Measurements from ENCODE around the gene TMEM244. TPM values are rescaled to one million over a fixed set of nuclear protein-coding genes. Genes with fewer than 3 reads are reported as not detected.

Gene TMEM244
- total and polyA plus RNA-seq, 2 of the 4 experiments (the other 2 are of a cell fraction): 0.21 to 0.36 TPM

DNA sequence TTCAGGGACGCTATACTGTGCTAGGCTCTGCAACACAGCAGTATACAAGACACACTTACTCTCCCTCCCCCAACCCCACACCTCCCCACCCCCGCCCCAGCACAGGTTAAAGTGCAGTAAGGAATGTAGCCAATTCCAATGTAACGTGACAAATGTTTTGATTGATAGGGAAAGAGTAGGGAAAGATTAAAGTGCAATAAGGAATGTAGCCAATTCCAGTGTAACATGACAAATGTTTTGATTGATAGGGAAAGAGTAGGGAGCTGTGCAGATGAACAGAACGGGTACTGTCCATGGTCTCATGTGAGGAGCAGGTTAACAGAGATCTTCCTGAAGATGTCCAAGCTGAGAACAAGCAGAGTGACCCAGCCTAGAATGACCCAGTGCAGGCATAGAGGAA is 69.1 kb downstream of the TMEM244 start:
- Histone ChIP-seq H3K18ac (ENCODE audit: low read depth, low read length) (no peak overlapping the region), H3K56ac (ENCODE audit: extremely low read depth, insufficient read depth, low read length) (no peak overlapping the region), H3K9me1 (ENCODE audit: insufficient read depth, low read length) (no peaks in the 10 kb centered on the region), H3K9me3 (ENCODE audit: control insufficient read depth, insufficient read depth, low read length) (no peaks in the 10 kb centered on the region), H4K5ac (ENCODE audit: low read depth, low read length) (no peak overlapping the region), H2BK15ac (ENCODE audit: low read depth, low read length) (no peak overlapping the region), H2BK120ac (ENCODE audit: low read depth, low read length) (no peak overlapping the region), H2BK5ac (ENCODE audit: low read depth, low read length, poor library complexity, severe bottlenecking) (no peak overlapping the region), H3K14ac (replicated peaks; ENCODE audit: low read depth, low read length) (no peak overlapping the region), H3K4me2 (ENCODE audit: low read depth, low read length) (no peak overlapping the region), H3K4me1 (ENCODE audit: control insufficient read depth, insufficient read depth, low read length) (no peaks in the 10 kb centered on the region), H4K8ac (ENCODE audit: low read depth in 2 of 2, low read length in 2 of 2) (no peak overlapping the region), H4K91ac (ENCODE audit: insufficient read depth, low read depth, low read length) (no peak overlapping the region), H3K27me3 (ENCODE audit: control insufficient read depth, insufficient read depth, low read length) (no peaks in the 10 kb centered on the region), H2AFZ (replicated peaks; ENCODE audit: low read length, poor library complexity) (no peak overlapping the region), H3K23ac (ENCODE audit: low read depth, low read length) (no peak overlapping the region), H3K36me3 (ENCODE audit: control insufficient read depth, insufficient read depth, low read length) (no peaks in the 10 kb centered on the region), H3K4ac (ENCODE audit: low read depth, low read length) (no peak overlapping the region), H2BK20ac (ENCODE audit: low read depth, low read length) (no peak overlapping the region), H2AK5ac (ENCODE audit: low read depth, low read length) (no peak overlapping the region), H2AK9ac (replicated peaks; ENCODE audit: low read depth, low read length, poor library complexity) (no peak overlapping the region), H3K27ac (ENCODE audit: insufficient read depth, low read length) (no peak overlapping the region), H3K79me1 (ENCODE audit: low read depth in 1 of 2, low read length in 2 of 2) (no peaks in the 10 kb centered on the region), H4K20me1 (ENCODE audit: insufficient read depth, low read length) (no peaks in the 10 kb centered on the region), H3K9ac (ENCODE audit: low read depth, low read length) (no peak overlapping the region), H3K4me3 (ENCODE audit: insufficient read depth, low read depth, low read length) (no peak overlapping the region)
- dilution Hi-C loops (cut with HindIII; ENCODE audit: low sequenced_read_pairs, unreplicated experiment): no loop called here
- 14% methylated on average over 1 of the region's 4 CpGs; no CpG with 5 or more reads in 1 of the 2 experiments for WGBS, 2 experiments (ENCODE audit: extremely low coverage in 2 of 2, insufficient read length in 1 of 2)
- ChIA-PET POLR2A (ENCODE audit: unreplicated experiment) (interaction anchor here (0.6 kb wide), 1 partner anchor 12 kb away, joined by 8 read pairs; no protein-coding TSS in a partner anchor), CTCF (no interaction called here)
- no TSS peak for BruUV-seq (replicated peaks)
- in situ Hi-C loops (cut with MboI; ENCODE audit: low sequenced_read_pairs): no loop called here
- TF ChIP-seq FOS (IDR thresholded peaks at IDR 0.05; ENCODE audit: low read depth, low read length) (no peak), CHD1 (IDR thresholded peaks at IDR 0.05; ENCODE audit: low read depth, low read length) (no peak), MAZ (IDR thresholded peaks at IDR 0.05; ENCODE audit: borderline replicate concordance, low read depth, low read length) (no peak), RCOR1 (IDR thresholded peaks at IDR 0.05; ENCODE audit: insufficient replicate concordance, low read length) (no peak), POLR2A (IDR thresholded peaks at IDR 0.05; ENCODE audit: low read depth, low read length) (no peak), CTCF (conservative IDR thresholded peaks at IDR 0.05; ENCODE audit: low read depth, low read length) (no peak), SMC3 (IDR thresholded peaks at IDR 0.05; ENCODE audit: low read depth, low read length) (no peak), MXI1 (IDR thresholded peaks at IDR 0.05; ENCODE audit: borderline replicate concordance, low read depth, low read length) (no peak), RFX5 (IDR thresholded peaks at IDR 0.05; ENCODE audit: low read depth, low read length) (no peak)
- TF ChIP-seq, protein P1, sequence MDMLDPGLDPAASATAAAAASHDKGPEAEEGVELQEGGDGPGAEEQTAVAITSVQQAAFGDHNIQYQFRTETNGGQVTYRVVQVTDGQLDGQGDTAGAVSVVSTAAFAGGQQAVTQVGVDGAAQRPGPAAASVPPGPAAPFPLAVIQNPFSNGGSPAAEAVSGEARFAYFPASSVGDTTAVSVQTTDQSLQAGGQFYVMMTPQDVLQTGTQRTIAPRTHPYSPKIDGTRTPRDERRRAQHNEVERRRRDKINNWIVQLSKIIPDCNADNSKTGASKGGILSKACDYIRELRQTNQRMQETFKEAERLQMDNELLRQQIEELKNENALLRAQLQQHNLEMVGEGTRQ (IDR thresholded peaks at IDR 0.05; ENCODE audit: low read depth, low read length): no peak
- intact Hi-C loops (cut with micrococcal nuclease): no loop called here
- no peak for DNase-seq
- ATAC-seq (ENCODE audit: low read depth): no peak

Data from IMR-90 (cell line).